ENCODE results near the gene CTIF.

CTIF gene

DNA sequence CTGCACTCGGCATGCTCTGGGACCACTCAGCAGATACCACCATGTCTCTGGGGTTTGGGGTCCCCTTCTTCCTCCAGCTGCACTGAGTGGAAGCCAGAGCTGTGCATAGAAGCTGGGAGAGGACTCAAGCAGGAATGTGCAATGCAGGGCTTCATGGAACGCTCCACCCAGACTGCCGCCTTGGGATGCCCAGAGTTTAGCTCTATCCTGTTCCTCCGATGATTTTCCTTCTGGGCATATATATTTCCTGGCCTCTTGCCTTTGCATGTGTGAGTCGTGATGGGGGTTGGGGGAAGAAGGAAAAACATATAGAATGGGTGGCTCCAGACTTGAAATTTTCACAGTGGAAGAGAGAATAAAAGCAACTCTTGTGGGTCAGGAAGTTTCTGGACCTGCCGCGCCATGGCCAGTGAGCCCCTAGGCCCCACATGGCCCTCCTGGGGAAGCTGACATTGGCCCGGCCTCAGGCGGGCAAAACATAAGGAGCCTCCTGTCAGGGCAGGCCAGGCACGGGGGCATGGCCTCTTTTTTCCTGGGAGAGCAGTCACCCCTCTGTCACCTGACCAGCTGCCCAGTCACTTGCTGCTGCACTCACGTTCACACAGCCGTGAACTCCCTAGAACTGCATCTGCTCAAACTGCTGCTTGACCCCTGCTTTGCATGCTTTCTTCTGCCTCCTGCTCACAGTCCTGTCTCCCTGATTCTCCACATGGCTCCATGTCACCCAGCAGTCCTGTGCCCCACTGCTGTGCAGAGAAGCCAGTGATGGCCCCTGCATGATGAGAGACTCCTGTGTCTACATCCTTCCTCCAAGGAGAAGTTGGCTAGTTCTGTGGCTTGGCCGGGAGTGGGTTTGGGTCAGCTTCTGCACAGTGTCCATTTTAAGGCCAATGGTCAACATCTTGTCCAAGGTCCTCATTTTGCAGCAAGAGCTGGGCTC lies 197.8 kb downstream of the CTIF start:
- no peak for DNase-seq

DNA sequence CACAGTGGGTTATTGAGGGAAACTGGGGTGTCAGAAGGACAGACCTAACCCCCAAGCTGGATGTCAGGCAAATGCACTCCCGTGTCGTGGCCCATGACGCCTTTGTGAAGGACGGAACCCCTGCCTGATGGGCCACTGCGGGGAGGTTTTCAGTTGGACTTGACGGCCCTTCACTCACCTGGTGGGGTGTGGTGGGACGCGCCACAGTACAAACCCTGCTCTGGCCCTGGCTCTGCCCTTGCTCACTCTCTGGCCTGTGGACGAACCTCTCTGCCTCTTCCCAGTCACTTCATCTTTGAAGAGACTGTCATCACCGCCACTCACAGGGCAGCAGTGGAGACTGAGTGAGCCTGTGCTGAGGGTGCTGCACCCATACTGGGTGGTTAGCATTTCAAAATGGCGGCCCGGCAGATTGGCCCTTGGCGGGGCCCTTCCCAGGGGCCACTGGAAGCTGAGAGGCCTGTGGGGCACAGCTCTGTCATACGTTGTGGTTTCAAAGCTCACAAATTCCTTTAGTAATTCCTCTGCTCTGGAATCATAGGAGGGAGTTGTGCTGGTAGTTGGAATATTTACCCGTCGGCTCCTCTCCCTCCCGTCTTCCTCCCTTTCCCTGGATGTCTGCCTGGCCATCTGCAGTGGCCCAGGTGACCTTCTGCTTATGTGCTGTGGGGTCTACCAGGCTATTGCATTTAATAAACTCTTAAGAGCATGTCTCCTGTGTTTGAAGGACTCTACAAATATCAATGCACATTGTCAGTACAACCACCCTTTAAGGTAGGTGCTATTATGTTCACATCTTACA lies 200.6 kb downstream of the CTIF start:
- no peak for DNase-seq

DNA sequence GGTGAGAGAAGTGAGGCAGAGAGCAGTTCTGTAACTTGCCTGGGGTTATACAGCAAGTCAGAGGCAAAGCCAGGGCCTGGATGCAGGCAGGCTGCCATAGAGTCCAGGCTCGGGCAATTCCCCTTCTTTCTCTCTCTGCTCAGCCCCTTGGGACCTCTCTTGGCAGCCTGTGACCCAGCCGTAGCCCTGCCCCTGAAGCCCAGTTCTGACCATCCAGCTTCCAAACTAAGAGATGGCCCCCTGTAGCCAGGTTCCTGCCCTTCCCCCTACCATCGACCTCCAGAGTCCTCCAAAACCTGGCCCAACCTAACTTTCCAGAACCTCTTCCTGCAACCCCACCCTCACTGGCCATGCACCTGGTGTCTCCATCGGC lies 201.2 kb downstream of the CTIF start:
- DNase-seq, result no peak

DNA sequence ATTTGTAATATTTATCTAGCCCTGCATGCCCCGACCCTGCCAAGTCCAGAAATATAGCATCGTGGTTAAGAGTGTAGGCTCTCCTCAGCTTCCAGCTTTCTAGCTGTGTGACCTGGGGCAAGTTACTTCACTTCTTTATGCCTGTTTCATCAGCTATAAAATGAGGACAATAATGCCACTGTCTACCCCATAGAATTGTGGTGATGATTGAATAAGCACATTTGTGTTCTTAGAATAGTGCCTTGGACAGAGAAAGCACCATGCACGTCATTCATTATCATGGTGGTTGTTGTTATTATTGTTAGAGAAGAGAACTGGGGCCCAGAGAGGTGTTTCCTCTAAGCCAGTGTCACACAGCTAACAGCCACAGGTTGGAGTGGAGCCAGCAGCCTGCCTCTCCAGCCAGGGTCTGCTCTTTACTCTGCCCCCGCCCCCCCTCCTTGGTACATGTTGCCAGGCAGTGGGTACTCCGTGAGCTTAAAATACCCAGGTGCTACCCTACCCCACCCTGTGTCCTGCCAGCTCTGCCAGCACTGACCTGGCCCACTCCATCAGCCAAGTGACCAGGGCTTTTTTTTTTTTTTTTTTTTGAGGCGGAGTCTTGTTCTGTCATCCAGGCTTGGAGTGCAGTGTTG lies 202.1 kb downstream of the CTIF start:
- DNase-seq, result no peak

DNA sequence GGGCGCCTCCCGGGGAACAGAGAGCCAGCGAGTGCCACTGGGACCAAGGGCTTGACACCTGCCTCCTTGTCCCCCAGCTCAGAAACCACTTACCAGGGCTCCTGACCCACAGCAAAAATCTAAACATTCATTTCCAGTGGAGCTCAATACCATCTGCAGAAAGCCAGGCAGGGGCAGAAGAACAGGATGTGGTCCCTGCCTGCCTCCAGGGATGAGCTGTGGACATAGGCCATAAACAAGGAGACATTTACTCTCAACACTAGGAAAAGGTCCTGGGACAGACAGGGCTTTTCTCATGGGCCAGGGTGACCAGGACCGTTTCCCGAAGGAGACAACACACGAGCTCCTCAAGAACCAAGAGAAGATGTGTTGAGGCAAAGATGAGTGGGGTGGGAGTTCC lies 203.0 kb downstream of the CTIF start:
- no peak for DNase-seq

DNA sequence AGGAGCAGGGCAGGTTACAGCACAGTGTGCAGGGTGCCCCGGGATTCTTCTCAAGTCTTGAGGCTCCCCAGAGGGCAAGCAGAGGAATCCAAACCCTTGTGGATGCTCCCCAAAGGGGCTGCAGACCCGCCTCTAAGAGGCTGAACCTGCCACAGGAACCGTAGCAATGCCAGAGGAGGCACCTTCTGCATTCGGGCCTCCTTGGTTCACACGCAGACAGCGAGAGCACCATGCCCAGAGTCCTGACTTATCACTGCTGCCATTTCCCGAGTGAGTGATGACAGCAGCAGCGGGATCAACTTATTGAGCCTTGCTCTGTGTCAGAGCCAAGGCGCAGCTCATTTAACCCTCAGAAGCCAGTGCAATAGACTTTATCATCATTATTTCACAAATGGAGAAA lies 203.5 kb downstream of the CTIF start:
- DNase-seq, result no peak

DNA sequence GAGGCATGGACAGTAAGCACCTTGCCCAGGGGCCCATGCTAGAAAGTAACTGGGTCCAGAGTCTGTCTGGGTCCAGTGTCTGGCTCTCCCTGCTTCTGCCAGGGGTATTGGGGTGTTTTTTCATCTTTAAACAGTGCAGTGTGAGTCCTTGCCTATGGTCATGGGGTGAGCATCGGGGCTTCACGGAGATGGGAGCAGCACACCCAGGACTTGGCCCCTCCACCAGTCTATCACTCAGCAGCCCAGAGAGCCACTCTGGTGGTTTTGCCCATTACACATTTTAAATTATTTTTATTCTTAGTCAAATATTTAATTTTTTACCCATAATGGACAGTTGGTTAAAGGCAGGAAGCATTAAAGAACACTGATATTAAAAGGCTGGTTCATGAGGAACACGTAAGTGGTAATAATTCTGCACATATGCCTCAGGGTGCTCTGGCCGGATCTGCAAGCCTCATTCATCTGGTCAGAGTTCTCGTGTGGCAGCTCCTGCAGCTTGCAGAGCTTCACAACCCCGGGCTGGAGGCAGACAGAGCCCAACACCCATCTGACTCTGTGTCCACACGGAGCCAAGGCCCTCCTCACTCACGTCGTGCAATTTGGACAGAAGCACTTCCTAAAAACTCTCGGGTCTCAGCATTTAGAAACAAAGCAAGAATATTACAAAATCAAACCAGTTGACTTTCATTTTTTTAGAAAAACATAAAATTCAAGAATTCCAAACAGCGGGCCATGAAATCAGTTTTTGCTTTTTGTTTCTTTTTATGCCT lies 204.1 kb downstream of the CTIF start:
- no peak for DNase-seq

DNA sequence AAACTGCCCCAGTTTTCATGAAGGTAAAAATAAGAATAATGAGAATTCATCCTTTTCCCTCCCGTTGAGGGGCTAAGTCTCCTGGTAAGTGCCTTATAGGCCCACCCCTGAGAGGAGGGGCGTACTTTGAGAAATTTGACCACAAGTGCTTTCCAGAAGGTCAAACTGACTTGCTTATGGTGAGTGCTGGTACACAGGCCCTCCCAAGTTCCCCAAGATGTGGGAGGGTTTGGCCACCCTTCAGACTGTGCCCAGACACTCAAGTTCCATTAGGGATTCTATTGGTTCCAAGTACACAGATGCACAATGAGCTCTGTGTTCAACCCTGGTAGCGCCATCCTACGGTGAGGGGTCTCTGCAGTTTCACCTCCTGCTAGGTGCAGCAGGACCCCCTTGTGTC lies 205.1 kb downstream of the CTIF start:
- DNase-seq, result no peak

DNA sequence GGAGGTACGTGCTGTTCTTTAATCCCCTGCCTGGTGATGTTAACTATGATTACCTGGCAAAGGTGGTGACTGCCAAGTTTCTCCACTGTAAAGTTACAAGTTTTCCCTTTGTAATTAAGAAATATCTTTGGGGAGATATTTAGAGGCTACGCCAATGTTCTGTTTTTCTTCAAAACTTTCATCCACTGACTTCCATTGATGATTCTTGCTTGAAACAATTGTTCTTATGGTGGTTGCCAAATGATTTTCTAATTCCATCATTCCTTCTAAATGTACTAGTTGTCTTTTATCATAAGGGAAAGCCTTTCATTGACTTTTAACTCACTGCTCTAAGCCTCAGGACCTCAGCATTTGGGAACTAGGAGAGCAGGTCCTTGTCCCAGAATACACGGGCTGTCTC lies 206.5 kb downstream of the CTIF start:
- no peak for DNase-seq

DNA sequence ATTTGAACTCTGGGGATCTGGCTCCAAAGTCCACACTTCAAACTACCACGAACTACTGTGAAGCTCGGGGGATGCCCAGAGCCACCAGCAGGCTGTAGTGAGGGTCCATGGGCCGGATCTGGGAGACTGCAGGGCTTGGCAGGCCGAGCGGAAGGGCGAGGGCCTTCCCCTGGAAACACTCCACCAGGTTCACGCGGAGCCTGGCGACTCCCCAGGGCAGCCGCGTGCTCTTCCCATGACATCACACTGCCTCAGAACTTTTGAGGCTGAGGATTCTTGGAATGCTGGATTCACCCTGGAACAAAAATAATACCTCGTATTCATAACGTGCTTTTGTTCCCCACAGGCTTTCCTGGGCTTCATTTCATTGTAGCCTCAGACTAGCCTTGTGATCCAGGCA lies 210.9 kb downstream of the CTIF start:
- no peak for DNase-seq

DNA sequence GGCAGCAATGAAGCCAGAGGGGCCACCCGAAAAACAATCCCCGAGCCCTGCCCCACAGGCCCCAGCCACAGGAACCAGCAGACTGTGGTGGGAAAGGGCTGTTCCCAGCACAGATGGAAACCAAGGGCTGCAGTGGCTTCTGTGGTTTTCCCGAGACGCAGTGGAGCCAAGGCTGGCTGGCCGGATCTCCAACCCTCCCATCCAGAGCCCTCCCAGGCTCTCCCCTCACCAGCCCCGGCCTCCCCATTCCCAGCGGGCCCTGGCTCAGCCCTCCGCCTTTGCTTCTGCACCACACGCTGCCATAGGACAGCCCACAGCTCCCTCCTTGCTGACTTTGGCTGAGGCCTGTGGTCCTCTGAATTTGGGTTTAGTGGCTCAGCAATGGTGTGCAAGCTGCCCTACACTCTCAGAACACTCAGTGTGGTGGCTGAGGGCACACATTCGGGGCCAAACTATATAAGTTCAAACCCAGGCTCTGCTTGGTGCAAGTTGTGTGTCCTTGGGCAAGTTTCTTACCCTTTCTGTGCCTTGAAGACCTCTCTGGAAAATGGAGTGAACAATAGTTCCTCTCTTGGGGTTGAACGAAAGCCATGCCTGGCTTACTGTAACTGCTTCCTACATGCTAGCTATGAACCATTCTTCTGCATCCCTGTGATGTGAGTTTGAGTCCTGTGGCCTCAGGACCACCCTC lies 211.8 kb downstream of the CTIF start:
- DNase-seq, result no peak

DNA sequence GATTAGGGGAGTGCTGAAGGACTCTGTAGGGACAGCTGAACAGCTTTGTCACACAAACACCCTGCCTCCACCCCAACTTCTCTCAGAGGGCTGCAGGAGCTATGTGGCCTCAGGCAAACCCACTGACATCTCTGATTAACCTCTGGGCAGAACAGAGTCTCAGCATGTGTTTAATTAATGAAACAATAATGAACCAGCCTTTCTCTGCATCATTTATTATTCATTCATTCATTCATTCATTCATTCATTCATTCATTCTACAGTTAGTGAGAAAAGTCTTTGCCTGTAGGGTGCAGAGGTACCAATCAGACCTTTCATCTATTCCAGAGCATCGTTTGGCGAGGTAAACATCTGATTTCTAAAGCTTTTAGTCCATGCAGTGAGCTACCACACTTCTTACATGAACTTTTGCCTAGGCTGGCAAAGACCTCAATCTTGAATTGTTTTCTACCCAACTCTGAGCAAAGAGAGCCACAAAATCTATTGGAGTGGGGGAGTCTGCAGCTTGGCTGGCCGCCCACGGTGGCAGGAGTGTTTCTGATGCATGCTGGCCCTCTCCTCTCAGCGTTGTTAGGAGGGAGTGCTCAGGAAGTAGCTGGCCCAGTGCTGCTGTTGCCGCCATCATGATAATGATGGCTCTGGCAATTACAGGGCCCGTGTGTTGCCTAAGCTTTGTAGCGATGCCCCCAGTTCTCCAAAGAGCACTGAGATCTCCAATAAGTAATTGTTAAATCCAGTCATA lies 213.1 kb downstream of the CTIF start:
- DNase-seq, result no peak

DNA sequence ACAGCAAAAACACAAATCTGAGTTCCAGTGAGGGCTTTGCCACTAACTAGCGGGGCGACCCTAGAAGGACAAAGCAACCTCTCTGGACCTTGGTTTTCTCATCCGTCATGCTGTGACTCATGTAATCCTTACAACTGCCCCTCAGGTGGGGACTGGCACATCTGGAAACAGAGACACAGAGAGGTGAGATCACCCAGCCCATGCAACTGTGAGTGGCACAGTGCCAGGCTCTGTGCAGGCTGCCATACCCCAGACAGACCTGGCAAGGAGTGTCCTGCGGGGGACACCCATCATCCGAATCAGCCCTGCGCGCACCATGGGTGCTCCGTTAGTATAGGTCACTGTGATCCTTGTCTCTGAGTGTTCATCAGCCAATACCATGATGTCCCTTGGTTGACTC lies 213.6 kb downstream of the CTIF start:
- no peak for DNase-seq

DNA sequence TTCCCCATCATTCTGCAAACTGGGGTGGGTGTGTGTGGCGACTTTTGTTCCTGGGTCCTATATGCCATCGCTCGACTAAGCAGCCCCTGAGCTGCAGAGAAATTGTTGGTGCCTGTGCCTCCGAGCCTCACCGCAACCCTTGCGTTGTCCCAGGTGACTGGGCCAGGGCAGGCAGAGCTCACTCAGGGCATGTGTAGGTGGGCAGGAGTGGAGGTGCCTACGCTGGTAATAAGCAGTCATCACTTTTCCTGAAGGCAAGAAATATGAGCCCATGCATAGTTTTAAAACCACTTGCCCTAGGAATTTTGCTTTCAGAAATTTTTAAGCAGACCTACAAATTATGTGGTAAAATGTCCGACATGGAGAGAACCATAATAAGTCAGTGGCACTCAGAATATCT lies 214.1 kb downstream of the CTIF start:
- no peak for DNase-seq

DNA sequence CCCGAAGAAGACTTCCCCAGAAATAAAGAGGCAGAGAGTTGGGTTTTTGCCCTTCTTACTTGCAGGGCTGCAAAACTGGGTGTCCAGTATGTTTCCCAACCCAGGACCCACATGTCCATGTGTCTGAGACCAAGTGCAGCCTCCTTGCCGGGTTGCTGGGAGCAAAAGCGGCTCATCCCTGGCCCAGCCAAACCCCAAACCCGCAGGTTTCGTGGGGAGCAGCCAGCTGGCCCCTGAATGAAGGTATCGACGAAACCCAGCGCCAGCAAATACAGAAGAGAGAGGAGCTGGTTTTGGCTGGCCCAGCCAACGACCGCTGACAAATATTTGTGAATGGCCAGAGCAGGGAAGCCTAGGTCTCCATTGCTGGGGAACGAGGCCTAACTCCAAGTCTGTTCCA lies 214.9 kb downstream of the CTIF start:
- DNase-seq, result no peak

DNA sequence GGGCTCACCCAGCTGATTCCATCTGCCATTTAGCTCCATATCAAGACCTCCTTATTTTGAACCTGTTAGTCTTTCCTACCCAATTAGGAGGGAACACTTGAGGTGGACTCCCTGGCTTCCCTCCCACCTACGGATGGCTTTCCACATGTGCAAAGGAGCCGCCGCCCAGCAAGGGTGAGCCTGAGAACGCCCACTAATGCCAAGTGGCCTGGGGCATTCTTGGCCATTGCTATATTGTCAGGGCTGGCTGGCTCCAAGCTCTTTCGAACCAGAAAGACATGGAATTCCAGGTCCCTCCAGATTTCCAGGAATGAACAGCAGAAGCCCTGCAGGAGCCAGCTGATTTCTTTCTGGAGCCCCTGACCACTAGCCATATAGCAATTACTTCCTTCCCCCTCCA lies 215.7 kb downstream of the CTIF start:
- no peak for DNase-seq

DNA sequence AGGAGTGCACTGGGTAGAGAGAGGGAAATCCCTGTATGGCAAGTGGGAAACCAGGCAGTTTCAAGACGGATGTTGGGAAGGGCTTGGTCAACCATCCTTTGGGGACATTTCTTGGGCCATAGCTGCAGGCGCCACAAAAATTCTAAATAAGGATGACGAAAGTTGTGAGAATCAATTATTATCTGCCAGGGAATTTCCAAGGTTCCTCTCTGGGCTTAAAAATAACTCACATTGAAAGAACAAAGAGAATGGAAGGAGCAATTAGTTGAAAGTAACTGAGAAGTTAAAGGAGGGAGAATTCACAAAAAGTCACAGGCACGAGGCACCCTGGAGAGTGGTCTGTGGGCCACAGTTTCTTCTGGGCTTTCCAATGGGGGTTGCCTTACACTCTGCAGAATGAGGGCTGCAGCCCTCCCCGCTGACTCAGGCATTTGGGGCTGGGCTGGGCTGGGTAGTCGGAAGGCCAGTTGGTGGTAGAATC lies 216.2 kb downstream of the CTIF start:
- no peak for DNase-seq

DNA sequence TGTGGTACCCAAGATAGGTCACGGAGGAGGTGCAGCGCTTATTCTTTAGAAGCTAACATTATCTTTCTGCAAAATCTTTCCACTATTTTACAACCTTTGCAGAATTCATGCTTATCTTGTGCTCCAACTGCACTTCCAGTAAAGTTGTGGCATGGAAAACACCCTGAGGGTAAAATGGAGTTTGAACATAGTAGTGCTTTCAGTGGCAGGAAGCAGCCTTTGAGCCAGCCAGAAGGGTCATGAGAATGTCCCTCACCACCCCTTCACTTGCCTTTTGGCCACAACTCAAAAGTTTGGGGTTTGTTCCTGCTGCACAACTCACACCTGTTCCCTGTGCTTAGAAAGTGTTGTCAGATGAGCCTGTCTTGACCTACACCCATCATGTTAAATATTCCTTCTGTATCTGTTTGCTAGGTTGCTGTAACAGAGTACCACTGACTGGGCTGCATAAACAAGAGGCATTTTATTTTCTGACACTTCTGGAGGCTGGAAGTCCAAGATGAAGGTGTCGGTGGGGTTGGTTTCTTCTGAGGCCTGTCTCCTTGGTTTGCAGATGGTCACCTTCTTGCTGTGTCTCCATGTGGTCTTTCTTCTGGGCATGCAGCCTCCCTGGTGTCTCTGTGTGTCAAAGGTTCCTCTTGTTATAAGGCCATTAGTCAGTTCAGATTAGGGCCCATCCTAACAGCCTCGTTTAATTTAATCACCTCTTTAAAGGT lies 217.8 kb downstream of the CTIF start:
- no peak for DNase-seq

DNA sequence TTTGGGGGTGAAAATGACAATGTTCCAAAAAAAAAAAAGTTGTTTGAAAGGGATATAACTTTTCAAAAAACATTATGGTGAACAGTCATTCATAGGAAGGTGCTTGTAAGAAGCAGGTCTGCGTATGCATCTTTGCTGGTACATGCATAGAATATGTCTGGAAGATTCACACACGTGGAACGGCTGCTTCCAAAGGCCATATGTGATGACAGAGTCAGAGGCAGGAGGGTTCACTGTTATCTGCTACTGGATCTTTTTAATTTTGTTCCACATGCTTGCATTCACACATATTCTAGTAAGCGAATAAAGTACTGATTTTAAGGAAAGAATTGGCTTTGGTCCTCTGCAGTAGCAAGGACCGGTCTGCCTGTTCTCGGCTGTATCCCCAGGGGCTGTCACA lies 218.5 kb downstream of the CTIF start:
- DNase-seq, result no peak

DNA sequence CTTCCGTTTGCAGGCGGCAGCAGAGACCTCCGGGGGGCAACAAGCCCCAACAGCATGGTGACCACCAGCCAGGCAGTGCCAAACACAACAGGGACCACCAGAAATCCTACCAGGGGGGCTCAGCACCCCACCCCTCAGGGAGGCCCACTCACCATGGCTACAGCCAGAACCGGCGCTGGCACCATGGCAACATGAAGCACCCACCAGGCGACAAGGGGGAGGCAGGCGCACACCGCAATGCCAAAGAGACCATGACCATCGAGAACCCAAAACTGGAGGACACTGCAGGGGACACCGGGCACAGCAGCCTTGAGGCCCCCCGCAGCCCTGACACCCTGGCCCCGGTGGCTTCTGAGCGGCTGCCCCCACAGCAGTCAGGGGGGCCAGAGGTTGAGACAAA lies 219.1 kb downstream of the CTIF start:
- no peak for DNase-seq

DNA sequence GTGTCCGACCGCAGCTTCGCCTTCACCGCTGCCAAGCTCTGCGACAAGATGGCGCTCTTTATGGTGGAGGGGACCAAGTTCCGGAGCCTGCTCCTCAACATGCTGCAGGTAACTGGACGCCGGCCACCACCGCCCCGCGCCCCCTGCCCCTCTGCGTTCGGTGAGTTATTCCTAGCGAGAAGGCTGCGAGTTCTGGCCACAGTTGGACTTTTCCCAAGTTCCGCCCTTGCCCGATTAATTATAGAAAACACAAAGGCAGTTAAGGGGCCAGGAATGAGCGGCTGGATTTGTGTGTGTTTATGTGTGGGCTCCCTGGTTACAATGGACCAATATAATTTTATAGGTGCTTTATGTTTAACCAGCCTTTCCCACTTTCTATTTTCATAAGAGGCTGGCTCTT lies 222.8 kb downstream of the CTIF start:
- no peak for DNase-seq

Data from activated gamma-delta T cell treated with Interleukin-2 at 50 U/mL for 16 hours (primary cell).